ENCODE measurements around the gene C3orf18. TPM values are rescaled to one million over a fixed set of nuclear protein-coding genes. Genes with fewer than 3 reads are reported as not detected.

Gene C3orf18
- total RNA-seq, 1 experiment from 2014 or later, result 7.1 TPM

GRCh38 chr3:50517721-50518206 lies 49.8 kb downstream of the C3orf18 start:
- peaks cover 6% of the 10 kb centered on the region for H3K27me3 Mint-ChIP-seq (ENCODE audit: low read depth)
- WGBS (ENCODE audit: extremely low coverage, insufficient read length, low lambda C conversion rate), result no CpG with 5 or more reads among the region's 4 CpGs

More at GRCh38 chr3:50517721-50518206, 49.8 kb downstream of the C3orf18 start:
- Histone ChIP-seq H3T11ph (ENCODE audit: low read length) (no peak overlapping the region), H4K5ac (ENCODE audit: insufficient read length, low read depth, low read length) (no peak overlapping the region), H3K23ac (ENCODE audit: insufficient read length, low read depth, low read length) (no peak overlapping the region), H3K18ac (ENCODE audit: insufficient read length, low read depth, low read length) (no peak overlapping the region), H2BK20ac (ENCODE audit: low read depth, low read length, poor library complexity, severe bottlenecking) (no peak overlapping the region), H2AFZ (ENCODE audit: low read length) (no peak overlapping the region), H4K20me1 (ENCODE audit: control insufficient read depth, insufficient read depth, insufficient read length) (peaks cover 2% of the 10 kb centered on the region), H3K9me3 (ENCODE audit: control insufficient read depth, low read depth, low read length) (no peaks in the 10 kb centered on the region), H3K27me3 (ENCODE audit: insufficient read depth, low read length) (no peaks in the 10 kb centered on the region), H2BK15ac (ENCODE audit: low read depth, low read length) (no peak overlapping the region), H3K4ac (ENCODE audit: low read depth, low read length) (no peak overlapping the region), H2AK5ac (ENCODE audit: insufficient read length, low read length) (no peak overlapping the region), H3K79me1 (ENCODE audit: insufficient read depth, low read depth, low read length, poor library complexity, severe bottlenecking) (no peaks in the 10 kb centered on the region), H3K79me2 (ENCODE audit: insufficient read depth, low read length) (no peaks in the 10 kb centered on the region), H2BK5ac (ENCODE audit: insufficient read length, low read length) (no peak overlapping the region), H2BK120ac (ENCODE audit: low read depth, low read length, poor library complexity, severe bottlenecking) (no peak overlapping the region), H3K4me1 (ENCODE audit: insufficient read depth, low read length) (peaks cover 13% of the 10 kb centered on the region; the same call in 1 of the 2 replicates), H3K14ac (ENCODE audit: insufficient read depth, low read length) (peak overlapping the region; percentile 14; the same call in 1 of the 2 replicates), H3K23me2 (ENCODE audit: insufficient read length, low read depth, low read length, poor library complexity, severe bottlenecking) (peaks cover 6% of the 10 kb centered on the region), H3K4me2 (ENCODE audit: insufficient read depth, insufficient read length, low read length) (no peak overlapping the region), H3K56ac (ENCODE audit: insufficient read length, low read depth, low read length) (no peak overlapping the region), H3K27ac (ENCODE audit: insufficient read length, low read depth, low read length) (no peak overlapping the region), H3K9ac (ENCODE audit: extremely low read depth, insufficient read length, low read length) (no peak overlapping the region), H4K8ac (replicated peaks; ENCODE audit: insufficient read length, low read depth, low read length) (no peak overlapping the region), H2BK12ac (ENCODE audit: insufficient read length, low read depth, low read length) (no peak overlapping the region), H4K91ac (ENCODE audit: insufficient read length, low read depth, low read length) (no peak overlapping the region)
- TF ChIP-seq, protein P1, sequence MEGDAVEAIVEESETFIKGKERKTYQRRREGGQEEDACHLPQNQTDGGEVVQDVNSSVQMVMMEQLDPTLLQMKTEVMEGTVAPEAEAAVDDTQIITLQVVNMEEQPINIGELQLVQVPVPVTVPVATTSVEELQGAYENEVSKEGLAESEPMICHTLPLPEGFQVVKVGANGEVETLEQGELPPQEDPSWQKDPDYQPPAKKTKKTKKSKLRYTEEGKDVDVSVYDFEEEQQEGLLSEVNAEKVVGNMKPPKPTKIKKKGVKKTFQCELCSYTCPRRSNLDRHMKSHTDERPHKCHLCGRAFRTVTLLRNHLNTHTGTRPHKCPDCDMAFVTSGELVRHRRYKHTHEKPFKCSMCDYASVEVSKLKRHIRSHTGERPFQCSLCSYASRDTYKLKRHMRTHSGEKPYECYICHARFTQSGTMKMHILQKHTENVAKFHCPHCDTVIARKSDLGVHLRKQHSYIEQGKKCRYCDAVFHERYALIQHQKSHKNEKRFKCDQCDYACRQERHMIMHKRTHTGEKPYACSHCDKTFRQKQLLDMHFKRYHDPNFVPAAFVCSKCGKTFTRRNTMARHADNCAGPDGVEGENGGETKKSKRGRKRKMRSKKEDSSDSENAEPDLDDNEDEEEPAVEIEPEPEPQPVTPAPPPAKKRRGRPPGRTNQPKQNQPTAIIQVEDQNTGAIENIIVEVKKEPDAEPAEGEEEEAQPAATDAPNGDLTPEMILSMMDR (conservative IDR thresholded peaks at IDR 0.05), result no peak
- Mint-ChIP-seq H3K36me3 (ENCODE audit: insufficient read depth in 1 of 3, low read depth in 3 of 3) (no peaks in the 10 kb centered on the region), H3K4me3 (no peak overlapping the region; a peak in 1 of 5 replicates), H3K27ac (peak overlapping the region in 2 of 3 experiments; percentile 79 to 98; a peak in 3 of 7 replicates), H3K9me3 (no peaks in the 10 kb centered on the region), H3K4me1 (peaks cover 79 to 80% of the 10 kb centered on the region in 2 experiments)
- DNase-seq, result no peak

All from H9 (cell line).